Measurements from ENCODE around the gene CCNYL1.

- TF ChIP-seq POLR2A (IDR thresholded peaks at IDR 0.05) = no peak
- TF ChIP-seq, protein P1, sequence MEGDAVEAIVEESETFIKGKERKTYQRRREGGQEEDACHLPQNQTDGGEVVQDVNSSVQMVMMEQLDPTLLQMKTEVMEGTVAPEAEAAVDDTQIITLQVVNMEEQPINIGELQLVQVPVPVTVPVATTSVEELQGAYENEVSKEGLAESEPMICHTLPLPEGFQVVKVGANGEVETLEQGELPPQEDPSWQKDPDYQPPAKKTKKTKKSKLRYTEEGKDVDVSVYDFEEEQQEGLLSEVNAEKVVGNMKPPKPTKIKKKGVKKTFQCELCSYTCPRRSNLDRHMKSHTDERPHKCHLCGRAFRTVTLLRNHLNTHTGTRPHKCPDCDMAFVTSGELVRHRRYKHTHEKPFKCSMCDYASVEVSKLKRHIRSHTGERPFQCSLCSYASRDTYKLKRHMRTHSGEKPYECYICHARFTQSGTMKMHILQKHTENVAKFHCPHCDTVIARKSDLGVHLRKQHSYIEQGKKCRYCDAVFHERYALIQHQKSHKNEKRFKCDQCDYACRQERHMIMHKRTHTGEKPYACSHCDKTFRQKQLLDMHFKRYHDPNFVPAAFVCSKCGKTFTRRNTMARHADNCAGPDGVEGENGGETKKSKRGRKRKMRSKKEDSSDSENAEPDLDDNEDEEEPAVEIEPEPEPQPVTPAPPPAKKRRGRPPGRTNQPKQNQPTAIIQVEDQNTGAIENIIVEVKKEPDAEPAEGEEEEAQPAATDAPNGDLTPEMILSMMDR (IDR thresholded peaks at IDR 0.05) = no peak
- peak in 1 of 2 donors; percentile 59 for TF ChIP-seq POLR2AphosphoS5 (IDR thresholded peaks at IDR 0.05)
- peak in 1 of 4 donors; percentile 65 for TF ChIP-seq EP300 (IDR thresholded peaks at IDR 0.05)
Measured at GRCh38 chr2:207729465-207729998, 18.1 kb downstream of the CCNYL1 start.
